Measurements from ENCODE around the gene FOXM1. TPM values are rescaled to one million over a fixed set of nuclear protein-coding genes. Genes with fewer than 3 reads are reported as not detected.

Gene FOXM1
- total and polyA plus RNA-seq, 10 of the 15 experiments (the other 5 are each of a cell fraction or from before 2014, with no cell fraction given): 15.1 to 63.2 (median 34.2) TPM

GRCh38 chr12:2823483-2823882 lies 53.5 kb downstream of the FOXM1 start:
- RAD21 ChIA-PET (ENCODE audit: unreplicated experiment): no interaction called here
- no TSS peak for BruUV-seq (replicated peaks)

GRCh38 chr12:2820432-2820831 lies 56.5 kb downstream of the FOXM1 start:
- Histone ChIP-seq H2AFZ (ENCODE audit: control insufficient read depth, low read depth, low read length) (no peak overlapping the region), H3K4me1 (ENCODE audit: control insufficient read depth, insufficient read depth, low read length) (no peaks in the 10 kb centered on the region), H3K4me3 (no peak overlapping the region), H3K36me3 (ENCODE audit: control insufficient read depth in 2 of 2, insufficient read depth in 2 of 2, low read length in 1 of 2) (peaks cover 3 to 16% of the 10 kb centered on the region in 2 experiments), H3K9ac (ENCODE audit: control insufficient read depth, insufficient read depth, low read length) (no peak overlapping the region), H3K79me2 (ENCODE audit: control insufficient read depth, insufficient read depth, low read length) (no peaks in the 10 kb centered on the region), H4K20me1 (ENCODE audit: control insufficient read depth, insufficient read depth) (no peaks in the 10 kb centered on the region), H3K27ac (ENCODE audit: control insufficient read depth, insufficient read depth) (no peak overlapping the region), H3K27me3 (replicated peaks in 1 of 2; ENCODE audit: control insufficient read depth in 2 of 2, insufficient read depth in 2 of 2, low read length in 1 of 2) (no peaks in the 10 kb centered on the region), H3K4me2 (ENCODE audit: control insufficient read depth, insufficient read depth) (no peak overlapping the region), H3K9me3 (replicated peaks; ENCODE audit: control insufficient read depth, insufficient read depth, low read length) (no peaks in the 10 kb centered on the region)
- RAD21 ChIA-PET (ENCODE audit: unreplicated experiment): no interaction called here
- 91% methylated on average over 3 of the region's 9 CpGs for WGBS (ENCODE audit: insufficient coverage, insufficient replicate concordance, low lambda C conversion rate, missing lambda C conversion rate)
- SMC1A ChIA-PET (ENCODE audit: uncharacterized antibody, unreplicated experiment): no interaction called here
- FAIRE-seq: no peak
- intact Hi-C loops (cut with micrococcal nuclease; ENCODE audit: unreplicated experiment) (no loop called here), in situ Hi-C loops (cut with MboI) (no loop called here)
- no peak for TF ChIP-seq FOS (IDR thresholded peaks at IDR 0.05; ENCODE audit: borderline replicate concordance, extremely low read depth, insufficient read length)
- no peak for TF ChIP-seq PML (IDR thresholded peaks at IDR 0.05; ENCODE audit: low read length)
- DNase-seq (ENCODE audit: low read depth, low spot score): no peak
- ATAC-seq: no peak
- CTCF ChIA-PET: no interaction called here
- BruUV-seq (replicated peaks): no TSS peak
- POLR2A ChIA-PET: no interaction called here

More at GRCh38 chr12:2823483-2823882, 53.5 kb downstream of the FOXM1 start:
- 98% methylated on average over 7 of the region's 7 CpGs for WGBS (ENCODE audit: insufficient coverage, insufficient replicate concordance, low lambda C conversion rate, missing lambda C conversion rate)
- no peaks in the 10 kb centered on the region for H3K79me2 ChIP-seq (ENCODE audit: control insufficient read depth, insufficient read depth, low read length)
- H3K9ac ChIP-seq (ENCODE audit: control insufficient read depth, insufficient read depth, low read length): no peak overlapping the region
- H3K4me1 ChIP-seq (ENCODE audit: control insufficient read depth, insufficient read depth, low read length): no peaks in the 10 kb centered on the region
- peaks cover 3 to 18% of the 10 kb centered on the region in 2 experiments for H3K36me3 ChIP-seq (ENCODE audit: control insufficient read depth in 2 of 2, insufficient read depth in 2 of 2, low read length in 1 of 2)
- no peak overlapping the region for H2AFZ ChIP-seq (ENCODE audit: control insufficient read depth, low read depth, low read length)
- SMC1A ChIA-PET (ENCODE audit: uncharacterized antibody, unreplicated experiment): no interaction called here
- no peak for FAIRE-seq
- H3K4me3 ChIP-seq: no peak overlapping the region
- DNase-seq (ENCODE audit: low read depth, low spot score): no peak
- POLR2A ChIA-PET: no interaction called here
- in situ Hi-C loops (cut with MboI) (no loop called here), intact Hi-C loops (cut with micrococcal nuclease; ENCODE audit: unreplicated experiment) (no loop called here)
- no peaks in the 10 kb centered on the region; the same call in 1 of the 2 replicates for H4K20me1 ChIP-seq (ENCODE audit: control insufficient read depth, insufficient read depth)
- TF ChIP-seq ZBED1 (IDR thresholded peaks at IDR 0.05; ENCODE audit: borderline replicate concordance) (no peak), RELB (IDR thresholded peaks at IDR 0.05; ENCODE audit: low read depth) (no peak)
- no peak overlapping the region for H3K4me2 ChIP-seq (ENCODE audit: control insufficient read depth, insufficient read depth)
- no peak for ATAC-seq
- CTCF ChIA-PET: interaction anchor here (1.4 kb wide), 1 partner anchor 9 kb away, joined by 5 read pairs; no protein-coding TSS in a partner anchor
- H3K27ac ChIP-seq (ENCODE audit: control insufficient read depth, insufficient read depth): no peak overlapping the region
- no peaks in the 10 kb centered on the region for H3K27me3 ChIP-seq (replicated peaks in 1 of 2; ENCODE audit: control insufficient read depth in 2 of 2, insufficient read depth in 2 of 2, low read length in 1 of 2)
- no peaks in the 10 kb centered on the region for H3K9me3 ChIP-seq (replicated peaks; ENCODE audit: control insufficient read depth, insufficient read depth, low read length)

Data from GM12878 (cell line).